Measurements from ENCODE around the gene OSTF1. TPM values are rescaled to one million over a fixed set of nuclear protein-coding genes. Genes with fewer than 3 reads are reported as not detected.

Gene OSTF1, protein sequence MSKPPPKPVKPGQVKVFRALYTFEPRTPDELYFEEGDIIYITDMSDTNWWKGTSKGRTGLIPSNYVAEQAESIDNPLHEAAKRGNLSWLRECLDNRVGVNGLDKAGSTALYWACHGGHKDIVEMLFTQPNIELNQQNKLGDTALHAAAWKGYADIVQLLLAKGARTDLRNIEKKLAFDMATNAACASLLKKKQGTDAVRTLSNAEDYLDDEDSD
- polyA plus RNA-seq (ENCODE audit: insufficient read length in 3 of 3): 10 to 100 TPM; 26.3 to 31.0 (median 29.5) TPM

DNA sequence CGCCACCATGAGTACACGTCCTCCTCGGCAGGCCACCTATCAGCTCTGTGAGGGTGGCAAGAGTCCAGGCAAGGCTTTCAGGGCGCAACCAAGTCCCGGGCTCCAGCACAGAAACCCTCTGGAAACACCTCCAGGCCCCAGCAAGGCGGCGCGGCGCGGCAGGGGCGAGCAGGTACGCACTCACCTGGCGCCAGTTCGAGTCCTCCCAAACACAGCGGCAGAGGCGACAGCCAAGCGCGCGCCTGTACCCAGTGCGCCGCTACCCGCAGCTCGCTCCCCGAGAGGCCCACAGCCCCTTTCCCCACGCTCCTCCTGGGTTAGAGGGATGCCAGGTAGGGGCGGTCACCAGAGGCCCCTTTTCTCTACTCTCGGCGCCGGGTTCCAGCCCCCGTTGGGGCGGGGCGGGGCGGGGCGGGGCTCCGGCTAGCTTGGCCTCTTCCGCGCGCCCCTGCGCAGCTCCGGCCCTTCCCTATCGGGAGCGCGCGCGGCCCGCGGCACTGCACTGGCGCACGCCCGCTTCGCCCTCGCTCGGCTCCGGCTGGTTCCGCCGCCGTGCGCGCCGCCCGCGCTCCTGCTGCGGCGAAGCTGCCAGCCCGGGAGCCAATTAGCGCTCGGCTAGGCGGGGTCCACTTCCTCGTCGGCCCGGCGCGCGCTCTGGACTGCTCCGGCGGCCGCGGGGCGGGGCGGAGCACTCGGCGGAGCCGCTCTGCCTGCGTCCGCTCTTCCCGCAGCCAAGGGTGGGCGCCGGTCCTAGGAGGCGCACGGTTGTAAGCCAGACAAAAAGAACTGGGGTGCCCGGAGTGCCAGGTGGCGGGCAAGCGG lies at the start of gene OSTF1, which contains the start of gene NMRK1:
OSTF1 (plus strand) TSS at position 691 of the 822 bp plus-strand sequence. CDS start 179 bp downstream, outside the sequence.
NMRK1 (minus strand) TSS at position 332 of the 822 bp plus-strand sequence. CDS start 5,040 bp downstream, outside the sequence.
- DNase-seq (ENCODE audit: low read depth in 3 of 3, low spot score in 2 of 3): peak; percentile 77 to 92 (median 90)

DNA sequence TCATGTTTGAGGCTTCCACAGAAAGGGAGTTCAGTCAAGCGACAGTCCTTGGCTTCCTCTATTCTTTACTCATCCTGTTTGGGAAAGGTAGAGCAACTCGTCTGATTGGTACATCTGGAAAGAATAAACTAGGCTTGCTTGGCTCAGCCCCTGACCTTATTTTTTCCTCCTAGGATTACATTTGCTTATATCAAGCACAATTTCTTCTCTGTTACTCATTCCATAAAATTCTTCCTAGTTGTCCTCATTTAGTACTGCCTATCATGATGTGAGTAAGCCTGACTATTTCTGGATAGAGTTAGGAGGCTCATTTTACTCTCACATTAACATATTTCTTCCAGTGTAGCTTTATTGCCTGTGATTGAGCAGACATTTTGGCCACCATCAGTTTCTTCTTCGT lies 49.3 kb upstream of the OSTF1 start:
- DNase-seq (ENCODE audit: low read depth in 3 of 3, low spot score in 2 of 3): no peak

DNA sequence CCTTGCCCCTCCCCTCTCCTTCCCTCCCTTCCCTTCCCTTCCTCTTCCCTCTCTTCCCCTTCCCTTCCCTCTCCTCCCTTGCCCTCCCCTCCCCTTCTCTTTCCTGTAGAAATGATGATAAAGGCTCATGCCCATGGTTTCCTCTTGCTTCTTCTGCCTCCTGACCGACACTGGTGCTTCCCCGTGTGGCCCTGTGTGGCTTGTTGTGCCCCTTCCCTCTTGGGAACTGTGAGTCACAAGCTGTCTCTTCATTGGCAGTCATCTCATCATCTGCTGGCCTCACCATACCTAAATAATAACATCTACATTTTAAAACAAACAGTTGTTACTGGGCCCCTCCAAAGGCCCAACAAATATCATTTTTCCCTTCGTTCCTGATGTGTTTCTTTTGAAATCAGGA lies 48.5 kb upstream of the OSTF1 start:
- no peak for DNase-seq (ENCODE audit: low read depth in 3 of 3, low spot score in 2 of 3)

DNA sequence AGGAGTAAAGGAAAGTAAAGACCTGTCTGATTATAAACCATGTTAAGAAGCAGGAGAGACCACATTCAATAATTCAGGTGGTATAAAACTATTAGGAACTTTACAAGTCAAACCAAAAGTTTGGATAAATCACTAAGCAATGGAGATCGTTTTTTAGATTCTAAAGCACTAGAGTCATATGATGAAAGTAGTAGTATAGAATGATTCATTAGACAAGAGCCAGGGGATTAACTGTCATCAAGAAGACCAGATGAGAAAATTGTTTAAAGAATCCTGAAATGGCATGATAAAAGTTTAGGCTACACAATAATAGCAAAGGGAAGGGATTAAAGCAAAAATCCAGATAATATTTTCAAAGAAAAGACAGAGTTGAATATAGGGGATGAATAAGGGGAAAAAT lies 47.3 kb upstream of the OSTF1 start:
- no peak for DNase-seq (ENCODE audit: low read depth in 3 of 3, low spot score in 2 of 3)

DNA sequence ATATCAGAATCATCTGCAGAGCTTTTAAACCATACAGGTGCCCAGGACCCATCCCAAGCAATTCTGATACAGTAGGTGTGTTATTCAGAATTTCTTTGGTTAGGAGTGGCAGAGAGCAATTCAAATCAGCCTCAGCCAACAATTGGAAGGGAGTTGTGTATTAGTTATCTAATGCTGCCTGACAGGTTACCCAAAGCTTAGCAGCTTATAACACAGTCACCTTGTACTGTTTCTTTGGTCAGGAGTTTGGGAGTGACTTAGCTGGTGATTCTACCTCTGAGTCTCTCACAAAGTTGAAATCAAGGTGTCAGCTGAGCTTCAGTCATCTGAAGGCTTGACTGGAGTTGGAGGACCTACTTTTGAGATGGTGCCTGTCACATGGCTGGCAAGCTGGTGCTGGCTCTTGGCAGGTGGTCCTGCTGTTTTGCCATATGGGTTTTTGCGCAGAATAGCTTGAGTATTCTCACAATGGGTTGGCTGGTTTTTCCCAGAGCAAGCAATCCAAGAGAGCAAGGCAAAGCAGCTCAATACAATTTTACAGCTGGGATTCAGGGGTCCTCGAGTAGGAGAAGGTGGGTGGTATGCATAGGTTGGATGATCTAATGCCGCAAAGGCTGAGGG lies 41.5 kb upstream of the OSTF1 start:
- DNase-seq (ENCODE audit: low read depth in 3 of 3, low spot score in 2 of 3): no peak

DNA sequence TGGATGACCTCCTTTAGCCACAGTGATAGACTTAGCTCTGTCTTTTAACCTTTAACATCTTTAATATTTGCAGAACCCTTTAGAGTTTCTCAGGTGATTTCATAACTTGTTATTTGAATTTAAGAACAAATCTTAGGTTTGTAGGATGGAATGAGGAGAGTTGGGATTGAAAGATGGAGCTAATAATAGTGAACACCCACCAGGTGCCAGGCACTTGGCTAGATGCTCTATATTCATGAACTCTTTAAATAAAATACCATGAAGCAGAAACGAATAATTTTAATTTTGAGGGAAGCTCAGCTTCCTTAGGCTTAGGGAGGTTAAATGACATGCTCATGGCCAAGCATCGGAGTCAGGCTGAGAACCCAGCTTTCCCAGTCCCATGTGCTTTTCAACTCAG lies 40.8 kb upstream of the OSTF1 start:
- no peak for DNase-seq (ENCODE audit: low read depth in 3 of 3, low spot score in 2 of 3)

DNA sequence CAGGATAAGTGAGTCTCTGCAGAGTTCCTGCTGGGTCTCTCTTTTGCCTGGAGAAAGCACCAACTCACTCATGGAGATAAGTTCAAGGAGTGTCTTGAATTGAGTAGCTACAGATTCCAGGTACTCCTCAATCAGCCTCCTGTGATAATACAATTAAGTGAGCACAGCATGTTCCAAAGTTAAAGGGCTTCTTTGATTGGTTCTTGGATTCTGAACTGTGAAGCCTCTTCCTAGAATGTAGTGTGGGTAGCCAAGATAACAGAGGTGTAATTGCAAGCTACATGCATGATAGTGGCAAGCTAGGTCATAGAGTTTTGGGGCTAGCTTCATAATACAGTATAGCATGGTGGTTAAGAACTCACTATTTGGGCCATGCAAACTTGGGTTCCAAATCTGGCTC lies 37.0 kb upstream of the OSTF1 start:
- DNase-seq (ENCODE audit: low read depth in 3 of 3, low spot score in 2 of 3): no peak

DNA sequence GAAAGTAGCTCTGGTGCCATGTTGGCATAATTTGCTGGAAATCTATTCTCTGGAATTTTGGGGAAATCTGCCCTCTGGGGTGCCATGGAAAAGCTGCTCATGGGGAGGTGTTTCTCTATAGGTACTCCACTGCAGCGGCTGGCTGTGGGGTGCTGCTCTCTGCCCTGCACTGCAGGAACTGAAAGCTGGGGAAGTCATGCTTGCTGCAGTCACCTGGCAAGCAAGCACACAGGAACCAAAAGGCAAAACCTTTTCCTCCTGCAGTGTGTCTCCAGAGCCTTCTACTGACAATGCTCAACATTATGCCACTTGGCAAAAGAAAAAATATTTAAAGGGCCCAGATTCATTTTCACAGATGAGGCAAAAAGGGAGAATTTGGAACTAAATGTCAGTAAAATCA lies 34.4 kb upstream of the OSTF1 start:
- no peak for DNase-seq (ENCODE audit: low read depth in 3 of 3, low spot score in 2 of 3)

DNA sequence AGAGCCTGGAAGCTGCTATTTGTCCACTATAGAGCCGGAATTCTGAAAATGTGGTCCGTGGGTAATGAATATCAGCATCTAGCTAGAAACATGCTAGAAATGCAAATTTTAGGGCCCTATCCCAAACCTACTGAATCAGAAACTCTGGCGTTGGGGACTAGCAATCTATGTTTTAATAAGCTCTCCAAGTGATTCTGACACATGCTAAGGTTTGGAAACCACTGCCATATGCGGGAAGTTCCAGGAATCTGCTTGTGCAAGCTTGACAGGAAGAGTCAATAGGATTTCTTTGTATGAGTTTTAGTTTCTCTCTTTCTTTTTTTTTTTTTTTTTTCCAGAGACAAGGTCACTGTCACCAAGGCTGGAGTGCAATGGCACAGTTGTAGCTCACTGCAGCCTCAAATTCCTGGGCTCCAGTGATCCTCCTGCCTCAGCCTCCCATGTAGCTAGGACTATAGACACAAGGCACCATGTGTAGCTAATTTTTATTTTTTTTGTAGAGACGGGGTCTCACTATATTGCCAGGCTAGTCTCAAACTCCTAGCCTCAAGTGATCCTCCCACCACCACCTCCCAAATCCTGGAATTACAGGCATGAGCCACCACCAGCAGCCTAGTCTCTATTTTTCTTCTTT lies 33.8 kb upstream of the OSTF1 start:
- DNase-seq (ENCODE audit: low read depth in 3 of 3, low spot score in 2 of 3): no peak

DNA sequence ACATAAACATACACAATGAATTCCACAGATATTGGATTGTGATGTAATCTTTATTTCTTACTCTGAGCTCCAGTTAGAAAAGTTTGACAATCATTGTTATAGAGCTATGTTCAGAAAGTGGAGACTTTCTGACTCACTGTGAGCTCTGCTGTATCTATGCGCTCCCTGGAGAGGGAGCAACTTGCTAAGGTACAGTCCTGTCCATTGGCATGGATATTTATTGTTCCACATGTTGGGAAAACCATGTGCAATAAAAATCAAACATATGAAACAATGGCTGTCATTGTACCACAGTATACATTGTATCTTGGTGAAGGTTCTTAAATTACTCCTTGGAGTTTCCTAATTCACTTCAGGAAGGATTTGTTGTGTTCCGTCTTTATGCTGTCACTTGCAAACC lies 27.1 kb upstream of the OSTF1 start:
- no peak for DNase-seq (ENCODE audit: low read depth in 3 of 3, low spot score in 2 of 3)

DNA sequence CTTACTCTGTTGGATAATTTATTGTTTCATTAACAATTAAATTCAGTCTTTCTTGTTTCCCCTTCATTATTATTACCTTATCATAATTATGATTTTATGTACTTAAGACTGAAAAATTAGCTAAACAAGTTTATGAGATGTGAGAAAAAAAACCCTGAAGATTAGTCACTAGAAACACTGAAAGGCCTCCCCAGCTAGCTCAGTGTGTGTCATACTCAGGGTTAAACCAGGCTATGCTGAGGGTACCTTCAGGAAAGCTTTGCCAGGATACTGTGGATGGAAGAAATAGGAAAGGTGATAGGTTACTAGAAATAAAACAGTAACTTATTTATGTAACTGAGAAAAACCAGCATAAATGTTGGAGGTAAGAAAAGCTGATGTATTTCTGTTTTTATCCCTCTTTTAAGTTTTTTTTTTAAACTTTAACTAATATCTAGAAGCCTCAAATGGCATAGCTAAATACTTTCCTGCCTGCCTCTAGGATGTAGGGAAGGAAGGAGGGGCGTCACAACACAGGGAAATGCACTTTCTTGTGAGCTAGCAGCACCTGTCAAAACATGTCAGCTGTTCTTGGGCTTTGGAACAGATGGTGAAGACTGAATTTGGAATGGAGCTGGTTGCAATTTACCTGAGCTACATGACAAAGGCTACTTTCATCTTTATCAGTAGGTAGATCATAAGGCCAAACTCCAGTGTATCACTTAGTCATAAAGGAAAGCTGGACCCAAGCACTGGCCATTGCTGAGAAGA lies 24.6 kb upstream of the OSTF1 start:
- no peak for DNase-seq (ENCODE audit: low read depth in 3 of 3, low spot score in 2 of 3)

DNA sequence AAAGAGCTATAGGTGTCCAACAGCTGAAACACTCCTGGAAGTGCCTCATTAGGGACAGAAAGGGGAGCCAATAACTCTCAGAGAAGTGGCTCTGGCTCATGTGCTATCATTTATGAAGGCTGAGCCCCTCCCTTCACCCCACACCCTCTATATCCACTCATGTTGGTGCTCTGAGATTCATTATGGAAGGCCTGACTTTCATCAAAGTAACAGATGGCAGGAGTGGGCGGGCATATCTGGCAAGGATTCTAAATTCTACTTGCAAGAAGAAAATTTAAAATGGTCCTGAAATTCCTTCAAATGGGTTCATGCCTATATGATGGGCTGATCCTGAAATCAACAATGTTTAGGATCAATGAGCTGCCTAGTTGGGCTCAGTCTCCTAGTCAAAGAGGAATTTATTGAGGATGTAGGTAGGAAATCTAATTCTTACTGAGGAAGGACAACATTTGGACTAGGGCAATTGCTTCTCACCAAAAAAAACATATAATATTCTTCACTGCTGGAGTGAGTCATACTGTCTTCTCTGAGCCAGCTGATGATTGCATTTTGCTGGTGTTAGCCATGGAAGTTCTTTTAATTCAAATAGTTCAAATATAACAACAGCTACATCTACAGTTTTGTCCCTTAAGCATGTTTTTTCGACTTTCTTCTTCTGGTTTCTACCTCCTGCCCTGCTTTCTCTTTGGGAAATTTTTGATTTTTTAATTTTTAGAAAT lies 23.8 kb upstream of the OSTF1 start:
- no peak for DNase-seq (ENCODE audit: low read depth in 3 of 3, low spot score in 2 of 3)

DNA sequence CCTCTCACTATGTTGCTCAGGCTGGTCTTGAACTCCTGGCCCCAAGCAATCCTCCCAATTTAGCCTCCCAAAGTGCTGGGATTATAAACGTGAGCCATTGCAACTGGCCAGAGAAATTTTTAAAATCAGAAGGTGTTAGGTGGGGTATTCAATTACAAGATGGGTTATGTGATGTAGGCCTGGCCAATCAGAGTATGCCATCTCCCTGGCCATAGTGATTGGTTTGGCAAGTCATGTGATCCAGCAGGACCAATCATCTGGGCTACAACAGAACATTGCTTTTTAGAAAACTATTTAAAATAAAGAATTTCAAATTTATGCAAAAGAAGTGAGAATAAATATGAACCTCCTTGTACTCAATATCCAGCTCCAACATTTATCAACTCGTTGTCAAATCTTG lies 22.8 kb upstream of the OSTF1 start:
- DNase-seq (ENCODE audit: low read depth in 3 of 3, low spot score in 2 of 3): no peak

DNA sequence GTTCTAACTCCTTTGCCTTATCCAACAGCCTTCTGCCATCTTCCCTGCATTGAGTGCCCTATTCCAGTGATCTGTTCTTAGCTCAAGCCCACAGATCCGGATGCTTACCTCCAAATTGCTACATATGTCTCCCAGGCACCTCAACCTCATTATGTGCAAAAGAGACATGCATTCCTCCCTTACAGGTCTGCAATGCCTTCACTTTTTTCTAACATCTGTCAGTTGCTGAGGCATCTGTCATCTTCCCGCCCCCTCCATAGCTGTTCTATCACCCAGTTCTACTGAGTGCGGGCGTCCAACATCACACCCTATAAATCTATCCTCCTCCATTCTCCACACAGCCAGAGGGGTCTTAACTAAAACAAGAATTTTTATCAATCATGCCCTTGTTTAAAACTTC lies 20.4 kb upstream of the OSTF1 start:
- no peak for DNase-seq (ENCODE audit: low read depth in 3 of 3, low spot score in 2 of 3)

DNA sequence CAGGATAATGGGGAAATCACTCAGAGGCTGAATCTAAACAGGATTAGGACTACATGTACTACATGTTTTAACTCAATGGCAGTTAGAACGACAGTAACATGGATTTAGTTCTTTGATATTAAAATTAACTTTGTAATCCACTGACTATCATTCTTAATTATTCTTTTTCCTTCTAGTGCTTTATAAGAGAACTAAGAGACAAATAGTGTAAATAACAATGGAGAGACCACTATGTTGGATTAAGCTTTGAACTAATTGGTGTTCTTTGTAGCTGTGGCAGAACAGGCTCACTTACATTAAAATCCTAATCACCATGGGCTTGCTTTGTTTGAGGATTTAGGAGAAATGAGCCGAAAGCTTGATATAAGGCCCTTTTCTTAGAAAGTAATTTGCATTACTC lies 19.1 kb upstream of the OSTF1 start:
- no peak for DNase-seq (ENCODE audit: low read depth in 3 of 3, low spot score in 2 of 3)

DNA sequence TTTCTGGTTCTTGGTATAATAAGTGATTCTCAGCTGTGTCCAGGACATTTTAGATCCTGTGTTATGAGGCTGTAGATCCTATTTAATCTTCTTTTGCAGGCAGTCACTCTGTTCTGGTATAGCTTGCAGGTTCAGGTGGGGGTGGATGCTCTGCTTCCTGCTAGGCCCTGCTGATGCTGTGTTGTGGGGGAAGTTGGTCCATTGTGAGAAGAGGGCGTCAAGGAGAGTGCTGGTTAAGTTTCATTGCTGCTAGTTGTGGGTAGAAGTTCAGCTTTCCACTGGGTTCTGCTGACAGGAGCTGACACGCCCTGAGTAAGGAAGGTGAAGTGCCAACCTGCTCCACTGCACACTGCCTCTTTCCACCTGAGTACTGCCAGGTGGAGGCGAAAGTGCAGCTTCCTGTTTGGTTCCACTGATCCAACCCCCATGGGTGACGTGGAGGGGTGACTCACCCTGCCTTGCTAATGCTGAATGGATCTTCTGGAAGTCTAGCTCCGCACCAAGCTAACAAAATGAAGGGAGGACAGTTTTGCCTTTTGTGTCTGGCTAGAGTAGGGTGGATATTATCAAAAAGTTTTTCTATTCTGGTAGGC lies 16.7 kb upstream of the OSTF1 start:
- DNase-seq (ENCODE audit: low read depth in 3 of 3, low spot score in 2 of 3): no peak

DNA sequence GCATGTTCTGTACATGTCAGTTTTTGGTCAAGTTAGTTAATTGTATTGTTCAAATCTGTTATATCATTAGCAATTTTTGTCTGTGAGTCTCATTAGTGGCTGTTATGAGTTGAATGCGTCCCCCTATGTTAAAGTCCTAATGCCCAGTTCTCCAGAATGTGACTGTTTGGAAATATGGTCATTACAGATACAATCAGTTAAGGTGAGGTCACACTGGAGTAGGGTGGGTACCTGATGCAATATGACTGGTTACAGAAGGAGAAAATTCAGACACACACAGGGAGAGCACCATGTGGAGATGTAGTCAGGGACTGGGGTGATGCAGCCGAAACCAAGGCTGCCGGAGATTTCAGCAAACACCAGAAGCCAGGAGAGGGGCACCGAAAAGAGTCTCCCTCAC lies 15.4 kb upstream of the OSTF1 start:
- no peak for DNase-seq (ENCODE audit: low read depth in 3 of 3, low spot score in 2 of 3)

DNA sequence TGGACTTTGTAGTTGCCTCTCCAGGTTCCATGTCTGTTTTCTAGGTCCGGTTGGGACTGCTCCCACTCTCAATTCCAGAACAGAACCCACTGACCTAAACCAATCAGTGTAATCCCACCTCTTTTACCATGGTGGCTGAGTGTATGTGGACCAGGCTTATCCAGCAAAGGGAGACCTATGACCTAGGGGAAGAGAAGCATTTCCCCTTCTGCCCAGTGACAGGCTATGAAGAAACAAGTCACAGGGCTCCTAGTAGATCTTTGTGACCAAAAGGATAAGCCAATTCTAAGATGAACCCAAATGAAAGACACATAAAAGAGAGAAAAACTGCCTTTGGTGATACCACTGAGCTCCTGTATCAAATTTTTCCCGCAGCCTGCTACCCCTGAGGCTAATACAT lies 6.7 kb upstream of the OSTF1 start:
- DNase-seq (ENCODE audit: low read depth in 3 of 3, low spot score in 2 of 3): no peak

DNA sequence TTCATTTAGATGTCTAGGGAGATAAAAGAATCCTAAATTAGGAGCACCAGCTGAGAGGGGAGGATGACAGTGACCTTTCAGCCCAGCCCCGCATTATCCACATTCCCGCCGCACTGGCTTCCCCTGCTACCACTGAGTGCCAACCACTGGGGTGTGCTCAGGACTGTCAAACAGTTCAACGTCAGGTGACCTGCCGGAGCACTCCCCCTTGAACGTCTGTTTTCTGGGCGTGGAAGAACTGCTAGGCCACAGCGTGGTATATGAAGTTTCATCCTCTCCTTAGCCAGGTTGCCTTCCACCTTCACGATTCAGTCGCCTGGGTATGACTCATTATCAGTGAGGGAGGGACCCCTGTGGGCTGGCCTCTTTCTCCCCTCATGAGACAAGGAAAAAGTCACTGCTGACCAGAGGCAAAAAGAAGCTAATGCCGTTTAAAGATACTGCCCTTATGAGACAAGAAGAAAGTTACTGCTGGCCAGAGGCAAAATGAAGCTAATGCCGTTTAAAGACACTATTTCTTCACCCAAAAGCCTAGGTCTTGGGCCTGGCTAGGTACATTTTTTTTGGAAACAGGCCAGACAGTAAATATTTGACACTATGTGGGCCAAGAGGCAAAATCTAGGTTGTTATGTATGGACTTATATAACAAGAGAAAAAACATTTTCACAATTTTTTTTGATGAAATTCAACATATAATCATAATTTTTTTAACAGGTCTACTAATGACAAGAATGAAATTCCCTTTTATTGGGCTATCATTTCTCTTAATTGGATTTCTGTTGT lies 4.9 kb upstream of the OSTF1 start:
- peak in 1 of 3 donors; percentile 15 for DNase-seq (ENCODE audit: low read depth in 3 of 3, low spot score in 2 of 3)
